Kidney epithelial cell (primary cell): ENCODE results near the gene GLO1. TPM values are rescaled to one million over a fixed set of nuclear protein-coding genes. Genes with fewer than 3 reads are reported as not detected.

Experiments
- DNase-seq: peaks from one replicate; pipeline ENCODE4 v3.0.0-alpha.2; 2010; ENCODE audit warnings: low read depth
- H3K27me3 ChIP-seq: 2 replicates; pipeline ENCODE4 v1.6.0; 2011; ENCODE audit warnings: low read length; ENCODE audit not compliant: control insufficient read depth, insufficient read depth
- H3K36me3 ChIP-seq: 2 replicates; pipeline ENCODE4 v1.5.1; 2011; ENCODE audit warnings: low read length; ENCODE audit not compliant: control insufficient read depth, insufficient read depth
- H3K4me3 ChIP-seq: 2 replicates; pipeline ENCODE4 v1.5.1; 2011; ENCODE audit warnings: low read depth, mild to moderate bottlenecking, control low read depth, low read length
- total RNA-seq: library from RNA; depleted of rRNA; stranded (reverse); fragments of >200 nt; gene quantifications from 2 replicates; pipeline ENCODE4 v1.2.3, GENCODE V29; 2015
- TF ChIP-seq, protein P1 (sequence below): IDR thresholded peaks from 2 replicates; pipeline ENCODE4 v1.5.1; 2011; ENCODE audit warnings: mild to moderate bottlenecking, moderate library complexity, low read length, control low read depth, inconsistent platforms; ENCODE audit not compliant: insufficient read depth, poor library complexity, severe bottlenecking

Gene GLO1
- total RNA-seq, 1 donor from 2014 or later, result 195 TPM

DNA sequence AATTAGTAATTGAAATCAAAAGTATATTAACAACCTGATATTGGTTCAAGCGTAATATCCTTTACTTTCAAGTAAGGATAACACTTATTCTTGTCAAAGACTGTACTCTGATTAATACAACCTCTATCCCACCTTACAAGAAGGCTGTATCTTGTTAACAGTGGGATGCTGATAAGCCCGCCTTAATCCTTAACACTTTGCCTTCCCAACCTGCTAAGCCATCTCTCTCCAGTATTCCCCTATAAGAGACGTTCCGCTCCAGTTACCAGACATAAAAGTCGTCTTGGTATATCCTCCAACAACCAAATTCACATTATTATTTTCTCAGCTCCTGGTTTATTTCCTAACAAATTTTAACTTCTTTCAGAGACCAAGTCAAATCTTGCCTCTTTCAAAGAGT is 65.2 kb downstream of the GLO1 start:
- TF ChIP-seq, protein P1, sequence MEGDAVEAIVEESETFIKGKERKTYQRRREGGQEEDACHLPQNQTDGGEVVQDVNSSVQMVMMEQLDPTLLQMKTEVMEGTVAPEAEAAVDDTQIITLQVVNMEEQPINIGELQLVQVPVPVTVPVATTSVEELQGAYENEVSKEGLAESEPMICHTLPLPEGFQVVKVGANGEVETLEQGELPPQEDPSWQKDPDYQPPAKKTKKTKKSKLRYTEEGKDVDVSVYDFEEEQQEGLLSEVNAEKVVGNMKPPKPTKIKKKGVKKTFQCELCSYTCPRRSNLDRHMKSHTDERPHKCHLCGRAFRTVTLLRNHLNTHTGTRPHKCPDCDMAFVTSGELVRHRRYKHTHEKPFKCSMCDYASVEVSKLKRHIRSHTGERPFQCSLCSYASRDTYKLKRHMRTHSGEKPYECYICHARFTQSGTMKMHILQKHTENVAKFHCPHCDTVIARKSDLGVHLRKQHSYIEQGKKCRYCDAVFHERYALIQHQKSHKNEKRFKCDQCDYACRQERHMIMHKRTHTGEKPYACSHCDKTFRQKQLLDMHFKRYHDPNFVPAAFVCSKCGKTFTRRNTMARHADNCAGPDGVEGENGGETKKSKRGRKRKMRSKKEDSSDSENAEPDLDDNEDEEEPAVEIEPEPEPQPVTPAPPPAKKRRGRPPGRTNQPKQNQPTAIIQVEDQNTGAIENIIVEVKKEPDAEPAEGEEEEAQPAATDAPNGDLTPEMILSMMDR, result no peak
- no peaks in the 10 kb centered on the region for H3K27me3 ChIP-seq
- no peak for DNase-seq
- H3K36me3 ChIP-seq, result no peaks in the 10 kb centered on the region
- H3K4me3 ChIP-seq, result no peak overlapping the region

DNA sequence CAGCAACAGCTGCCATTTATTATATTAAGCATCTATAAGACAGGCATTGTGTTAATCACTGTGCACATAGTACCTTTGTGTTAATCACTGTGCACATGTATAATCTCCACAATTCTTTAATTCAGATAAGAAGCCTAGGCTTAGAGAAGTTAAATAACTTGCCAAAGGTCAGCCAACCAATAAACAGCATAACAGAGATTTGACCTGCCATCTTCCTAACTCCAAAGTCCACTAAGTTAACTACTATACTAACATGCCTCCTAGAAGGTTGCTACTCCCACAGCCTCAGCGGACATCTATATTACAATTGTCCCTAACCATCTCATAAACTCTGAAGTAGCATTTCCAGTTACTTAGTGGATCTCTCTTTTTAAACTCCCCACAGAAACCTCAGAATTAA is 66.9 kb downstream of the GLO1 start:
- no peaks in the 10 kb centered on the region for H3K36me3 ChIP-seq
- H3K27me3 ChIP-seq, result no peaks in the 10 kb centered on the region
- no peak for DNase-seq
- H3K4me3 ChIP-seq, result no peak overlapping the region
- TF ChIP-seq, protein P1, result no peak

GRCh38 chr6:38634518-38634917 is 68.4 kb downstream of the GLO1 start:
- no peak overlapping the region for H3K4me3 ChIP-seq
- TF ChIP-seq, protein P1, result no peak
- H3K36me3 ChIP-seq, result no peaks in the 10 kb centered on the region
- no peak for DNase-seq
- no peaks in the 10 kb centered on the region for H3K27me3 ChIP-seq

GRCh38 chr6:38632490-38632889 is 70.5 kb downstream of the GLO1 start:
- Histone ChIP-seq H3K27me3 (no peaks in the 10 kb centered on the region), H3K4me3 (no peak overlapping the region), H3K36me3 (no peaks in the 10 kb centered on the region)
- TF ChIP-seq, protein P1, result no peak
- DNase-seq, result no peak

GRCh38 chr6:38631186-38631783 is 71.7 kb downstream of the GLO1 start:
- DNase-seq, result no peak
- no peaks in the 10 kb centered on the region for H3K36me3 ChIP-seq
- no peak overlapping the region for H3K4me3 ChIP-seq
- H3K27me3 ChIP-seq, result no peaks in the 10 kb centered on the region
- TF ChIP-seq, protein P1, result no peak

Other genes starting within 250 kb of the GLO1 start
- gene BTBD9, start 63.2 kb downstream of the GLO1 start, total RNA-seq, result 7.3 and 10.5 TPM in 2 replicates
- not detected in 2 replicates for gene DNAH8, start 12.2 kb upstream of the GLO1 start, total RNA-seq